HG02678 (cell line): ENCODE data around the gene TSPAN3.

Experiments
- ATAC-seq: cut with Tn5 transposase; IDR thresholded peaks from one replicate; pipeline ENCODE4 v1.9.1; 2021; ENCODE audit warnings: mild to moderate bottlenecking, moderate library complexity; ENCODE audit not compliant: unreplicated experiment

TSPAN3 gene

GRCh38 chr15:77070495-77071304 lies at the start of gene TSPAN3:
TSPAN3 (minus strand) TSS chr15:77071109; CDS start chr15:77070954, 155 bp downstream.
- peak; percentile 94 for ATAC-seq

- no peak for ATAC-seq
Measured at GRCh38 chr15:77120576-77120975, 49.7 kb upstream of the TSPAN3 start.

DNA sequence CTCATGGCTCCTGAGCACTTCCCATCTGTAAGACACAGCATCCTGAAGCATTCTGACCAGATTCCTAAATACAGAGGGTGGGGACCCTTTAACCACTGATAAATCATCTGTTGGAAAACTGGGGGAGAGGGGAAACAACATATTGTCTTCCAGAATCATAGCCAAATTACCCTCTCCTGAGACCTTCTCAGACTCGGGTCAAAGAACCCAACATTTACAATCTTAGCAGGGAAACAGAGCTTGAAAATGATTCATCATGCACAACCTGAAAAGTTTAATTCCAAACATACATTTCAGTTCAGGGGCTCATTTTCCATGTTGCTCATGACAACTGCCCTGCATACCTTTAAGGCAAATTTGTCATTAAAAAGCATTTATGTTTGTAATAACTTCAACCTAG lies 48.5 kb upstream of the TSPAN3 start:
- no peak for ATAC-seq

DNA sequence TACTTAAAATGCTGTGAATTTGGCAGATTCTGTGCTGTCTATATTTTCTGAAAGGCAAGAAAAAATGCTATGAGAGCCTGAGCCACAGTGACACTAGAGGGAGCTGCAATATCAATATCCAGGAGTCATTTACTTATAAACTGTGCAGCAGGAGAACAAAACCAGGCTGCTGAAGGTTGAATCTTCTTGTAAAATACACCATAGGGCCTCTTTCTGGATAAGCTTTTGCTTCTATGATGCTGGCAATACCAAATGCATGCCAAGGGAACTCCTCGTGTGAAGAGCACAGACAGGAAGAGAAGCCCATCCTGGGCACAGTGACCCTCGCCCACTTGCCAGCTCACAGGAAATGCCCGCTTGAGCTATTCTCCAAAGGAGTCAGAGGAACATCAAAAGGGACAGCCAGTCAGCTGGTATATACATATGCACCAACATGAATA lies 48.0 kb upstream of the TSPAN3 start:
- ATAC-seq: no peak

DNA sequence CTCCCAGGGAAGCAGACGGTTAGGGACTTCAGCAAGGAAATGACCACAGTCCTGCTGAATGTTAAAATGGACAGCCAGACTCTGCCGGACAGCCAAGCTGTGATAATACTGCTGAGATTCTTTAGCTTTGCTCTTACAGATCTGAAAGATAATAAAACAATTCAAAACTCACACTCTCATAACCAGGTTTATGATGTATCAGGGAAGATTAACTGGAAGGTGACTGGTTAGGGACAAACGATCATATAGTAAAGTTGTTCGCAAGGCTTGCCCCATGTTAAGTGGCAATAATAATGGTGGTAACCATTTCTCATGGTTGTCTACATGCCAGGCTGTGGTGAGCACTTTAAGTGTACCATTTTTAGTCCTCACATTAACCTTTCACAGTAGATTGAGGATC lies 44.3 kb upstream of the TSPAN3 start:
- no peak for ATAC-seq

- no peak for ATAC-seq
Measured at GRCh38 chr15:77112838-77113504, 42.1 kb upstream of the TSPAN3 start.

DNA sequence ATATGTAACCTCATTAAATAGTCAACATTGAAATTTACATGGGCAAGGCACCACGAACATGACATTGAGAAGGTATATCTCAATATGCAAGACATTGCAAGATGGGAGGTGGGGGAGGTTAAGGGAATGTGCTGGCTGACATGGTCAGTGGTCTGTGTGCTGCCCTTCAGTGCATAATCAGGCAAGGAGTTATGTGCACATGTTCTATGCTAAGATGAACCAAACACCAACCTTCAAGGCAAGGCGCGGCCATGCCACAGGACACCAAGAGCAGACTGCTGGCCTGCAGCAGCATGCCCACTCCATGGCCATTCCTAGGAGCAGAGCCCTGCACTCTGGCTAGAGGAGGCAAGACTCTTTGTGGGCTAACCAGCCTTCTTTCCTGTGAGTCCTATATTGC lies 40.9 kb upstream of the TSPAN3 start:
- no peak for ATAC-seq

GRCh38 chr15:77107531-77108355 lies 36.8 kb upstream of the TSPAN3 start:
- ATAC-seq: no peak

GRCh38 chr15:77107068-77107467 lies 36.2 kb upstream of the TSPAN3 start:
- ATAC-seq: no peak

DNA sequence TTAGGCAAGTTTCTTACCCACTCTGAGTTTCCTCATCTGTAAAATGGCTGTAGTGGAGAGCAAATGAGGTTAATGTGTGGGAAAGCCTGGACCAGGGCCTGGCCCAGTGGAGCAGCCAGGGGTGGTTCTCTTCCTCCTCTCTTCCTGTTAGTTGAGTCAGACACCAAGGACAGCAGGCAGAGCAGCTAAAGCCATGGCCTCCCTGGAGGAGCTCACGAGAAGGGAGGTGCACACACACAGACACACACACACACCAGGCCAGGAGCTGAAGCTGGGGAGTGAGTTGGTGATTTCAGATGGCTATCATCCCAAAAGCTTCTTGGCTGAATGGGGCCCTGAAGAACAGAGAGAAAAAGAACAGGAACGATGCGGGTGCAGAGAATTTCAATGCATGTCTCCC lies 33.2 kb upstream of the TSPAN3 start:
- ATAC-seq: no peak

DNA sequence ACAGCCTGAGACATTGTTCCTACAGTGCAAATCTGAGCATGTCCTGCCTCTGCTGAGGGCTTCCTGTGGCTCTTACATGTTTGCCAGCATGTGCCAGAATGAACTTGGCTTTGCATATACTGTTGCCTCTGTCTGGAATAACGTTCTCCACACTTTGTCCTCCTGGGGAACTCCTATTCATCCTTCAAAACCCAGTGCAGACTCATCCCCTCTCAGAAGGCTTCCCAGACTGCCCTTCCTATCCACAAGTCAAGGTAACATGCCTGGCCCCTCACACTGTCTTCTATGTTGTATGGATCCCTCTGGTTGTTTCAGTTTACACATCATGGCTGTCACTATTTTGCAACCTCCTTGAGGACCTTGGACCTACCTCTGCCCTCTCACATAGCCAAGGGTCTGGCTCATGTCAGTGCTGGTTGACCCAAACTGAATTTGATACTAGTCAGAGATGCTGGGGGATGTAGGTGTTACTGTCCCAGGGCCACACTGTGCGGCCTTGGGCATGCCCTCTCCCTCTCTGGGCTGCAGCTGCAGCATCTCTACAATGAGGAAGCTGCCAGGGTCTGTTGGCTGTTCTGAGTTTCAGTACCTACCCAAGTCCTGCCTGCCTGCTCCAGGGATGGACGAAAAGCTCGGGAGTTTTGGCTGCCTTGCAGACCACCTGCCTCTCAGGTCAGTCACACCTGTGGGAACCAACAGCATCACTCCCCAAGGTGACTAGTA lies 29.0 kb upstream of the TSPAN3 start:
- no peak for ATAC-seq

GRCh38 chr15:77098572-77098971 lies 27.7 kb upstream of the TSPAN3 start:
- ATAC-seq: no peak

GRCh38 chr15:77097921-77098320 lies 27.0 kb upstream of the TSPAN3 start:
- ATAC-seq: no peak

DNA sequence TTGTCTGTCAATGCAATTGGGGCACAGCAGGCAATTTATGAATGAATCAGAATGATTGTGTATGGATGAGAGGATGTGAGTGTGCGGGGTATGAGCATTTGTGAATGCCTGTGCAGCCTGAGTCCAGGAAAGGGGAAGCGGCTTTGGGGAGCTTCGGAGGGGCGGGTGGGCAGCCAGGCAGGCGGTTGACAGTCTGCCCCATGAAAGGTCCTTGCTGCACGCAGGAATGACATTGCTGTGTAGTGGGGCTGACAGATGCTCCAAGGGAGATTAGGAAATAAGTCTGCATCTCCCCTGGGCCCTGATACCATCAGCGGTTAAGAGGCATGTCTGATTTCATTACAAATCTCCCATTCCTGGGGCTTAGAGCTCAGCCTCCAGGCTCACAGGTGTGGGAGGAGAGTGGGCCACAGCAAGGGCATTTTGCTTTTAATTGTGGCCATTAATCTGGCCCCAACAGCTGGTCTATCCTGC lies 26.4 kb upstream of the TSPAN3 start:
- ATAC-seq: no peak

GRCh38 chr15:77096541-77096940 lies 25.6 kb upstream of the TSPAN3 start:
- no peak for ATAC-seq

DNA sequence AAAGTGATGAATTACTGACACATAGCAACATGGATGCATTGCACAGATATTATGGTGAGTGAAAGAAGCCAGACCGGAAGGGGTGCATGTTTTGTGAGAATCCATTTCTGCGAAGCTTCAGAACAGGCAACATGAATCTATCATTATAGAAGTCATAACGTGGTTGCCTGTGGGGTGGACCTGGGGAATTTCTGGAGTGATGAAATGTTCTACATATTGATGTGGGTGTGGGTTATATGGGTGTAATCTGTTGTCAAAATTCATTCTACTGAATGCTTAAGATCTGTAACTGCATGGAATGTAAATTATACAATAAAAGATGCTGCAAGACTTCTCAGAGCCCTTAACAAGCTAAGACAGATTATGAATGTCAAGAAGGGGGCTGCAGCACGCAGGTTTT lies 25.2 kb upstream of the TSPAN3 start:
- no peak for ATAC-seq

DNA sequence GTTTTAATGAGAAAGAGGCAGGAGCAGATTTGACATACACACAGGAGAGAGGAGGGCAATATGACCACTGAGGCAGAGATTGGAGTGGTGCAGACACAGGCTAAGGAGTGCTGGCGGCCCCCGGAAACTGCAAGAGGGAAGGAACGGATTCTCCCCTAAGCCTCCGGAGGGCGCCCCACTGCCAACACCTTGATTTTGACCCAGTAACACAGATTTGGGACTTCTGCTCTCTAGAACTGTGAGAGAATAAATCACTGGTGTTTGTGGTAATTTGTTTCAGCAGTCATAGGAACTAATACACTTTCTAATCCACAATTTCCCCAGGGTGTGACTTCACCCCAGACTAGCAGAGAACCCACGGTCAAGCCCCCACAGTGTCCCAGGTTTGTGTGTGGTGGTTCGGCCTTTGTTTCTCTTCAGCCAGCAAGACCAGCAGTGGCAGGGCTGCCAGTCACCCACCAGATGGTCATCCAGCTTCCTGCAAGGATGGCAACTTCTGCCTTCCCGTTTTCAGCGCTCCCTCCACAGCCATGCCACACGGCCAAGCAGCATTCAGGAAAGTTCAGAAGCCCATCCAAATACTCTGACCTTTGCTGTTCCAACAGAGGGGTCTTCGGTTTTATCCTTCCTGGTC lies 23.6 kb upstream of the TSPAN3 start:
- ATAC-seq: no peak

DNA sequence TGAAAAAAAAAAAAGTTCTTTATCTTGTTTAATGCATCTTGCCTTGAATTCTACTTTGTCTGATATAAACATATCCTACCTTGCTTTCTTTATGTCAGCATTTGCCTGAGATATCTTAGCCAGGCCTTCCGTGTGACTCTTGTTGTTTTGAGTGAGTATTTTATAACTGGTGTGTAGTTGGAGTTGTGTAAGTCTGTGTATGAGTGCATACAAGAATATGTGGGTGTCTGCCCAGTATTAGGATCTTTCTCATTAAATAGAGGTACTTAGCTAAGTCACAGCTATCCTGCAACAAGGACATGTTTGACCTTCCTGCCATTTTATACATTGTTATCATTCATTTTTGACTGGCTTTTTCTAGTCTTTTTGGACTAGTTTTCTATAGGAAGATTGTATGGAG lies 22.5 kb upstream of the TSPAN3 start:
- no peak for ATAC-seq

GRCh38 chr15:77091097-77091496 lies 20.2 kb upstream of the TSPAN3 start:
- ATAC-seq: no peak

GRCh38 chr15:77087213-77087612 lies 16.3 kb upstream of the TSPAN3 start:
- no peak for ATAC-seq
